Measurements from ENCODE around the gene CAMTA1. TPM values are rescaled to one million over a fixed set of nuclear protein-coding genes. Genes with fewer than 3 reads are reported as not detected.

CAMTA1 gene
- total RNA-seq, 1 donor, result 56.1 TPM

DNA sequence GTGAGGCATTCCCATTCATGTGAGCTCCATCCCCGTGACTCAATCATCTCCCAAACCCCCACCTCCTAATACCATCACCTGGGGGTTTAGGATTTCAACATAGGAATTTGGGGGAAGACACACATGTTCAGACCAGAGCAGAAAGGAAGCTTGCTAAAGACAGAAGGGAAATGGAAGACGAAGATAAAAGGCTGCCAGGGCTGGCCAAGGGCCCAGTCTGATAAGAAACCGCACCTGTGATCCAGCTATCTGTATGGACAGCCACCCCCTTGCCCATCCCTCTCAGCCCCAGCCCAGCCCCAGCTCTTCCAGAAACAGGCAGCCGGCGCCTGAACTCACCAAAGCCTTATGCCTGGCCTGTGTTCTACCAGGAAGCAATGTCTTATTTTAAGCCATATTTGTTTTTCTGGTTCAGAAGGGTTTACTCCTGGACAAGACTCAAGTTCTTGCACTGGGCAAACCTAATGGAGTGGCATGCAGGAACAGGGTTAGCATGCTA lies 787.4 kb downstream of the CAMTA1 start:
- no peak for DNase-seq (ENCODE audit: low read depth)
- no peak overlapping the region for H3K4me3 ChIP-seq (ENCODE audit: low read depth, low read length)
- TF ChIP-seq, protein P1, sequence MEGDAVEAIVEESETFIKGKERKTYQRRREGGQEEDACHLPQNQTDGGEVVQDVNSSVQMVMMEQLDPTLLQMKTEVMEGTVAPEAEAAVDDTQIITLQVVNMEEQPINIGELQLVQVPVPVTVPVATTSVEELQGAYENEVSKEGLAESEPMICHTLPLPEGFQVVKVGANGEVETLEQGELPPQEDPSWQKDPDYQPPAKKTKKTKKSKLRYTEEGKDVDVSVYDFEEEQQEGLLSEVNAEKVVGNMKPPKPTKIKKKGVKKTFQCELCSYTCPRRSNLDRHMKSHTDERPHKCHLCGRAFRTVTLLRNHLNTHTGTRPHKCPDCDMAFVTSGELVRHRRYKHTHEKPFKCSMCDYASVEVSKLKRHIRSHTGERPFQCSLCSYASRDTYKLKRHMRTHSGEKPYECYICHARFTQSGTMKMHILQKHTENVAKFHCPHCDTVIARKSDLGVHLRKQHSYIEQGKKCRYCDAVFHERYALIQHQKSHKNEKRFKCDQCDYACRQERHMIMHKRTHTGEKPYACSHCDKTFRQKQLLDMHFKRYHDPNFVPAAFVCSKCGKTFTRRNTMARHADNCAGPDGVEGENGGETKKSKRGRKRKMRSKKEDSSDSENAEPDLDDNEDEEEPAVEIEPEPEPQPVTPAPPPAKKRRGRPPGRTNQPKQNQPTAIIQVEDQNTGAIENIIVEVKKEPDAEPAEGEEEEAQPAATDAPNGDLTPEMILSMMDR (IDR thresholded peaks at IDR 0.05; ENCODE audit: insufficient read depth, low read depth, low read length), result no peak

DNA sequence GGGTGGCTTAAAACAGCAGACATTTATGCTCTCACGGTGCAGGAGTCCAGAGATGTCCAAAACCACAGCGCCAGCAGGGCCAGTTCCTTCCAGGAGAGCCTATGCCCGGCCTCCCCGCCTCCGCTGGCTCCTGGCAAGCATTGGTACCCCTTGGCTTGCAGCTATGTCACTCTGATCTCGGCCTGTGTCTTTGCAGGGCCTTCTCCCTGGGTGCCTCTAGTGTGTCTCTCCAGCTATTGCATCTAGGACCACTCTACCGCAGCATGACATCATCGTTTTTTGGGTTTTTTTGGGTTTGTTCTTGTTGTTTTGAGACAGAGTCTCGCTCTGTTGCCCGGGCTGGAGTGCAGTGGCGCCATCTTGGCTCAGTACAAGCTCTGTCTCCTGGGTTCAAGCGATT lies 788.2 kb downstream of the CAMTA1 start:
- H3K4me3 ChIP-seq (ENCODE audit: low read depth, low read length), result no peak overlapping the region
- TF ChIP-seq, protein P1 (IDR thresholded peaks at IDR 0.05; ENCODE audit: insufficient read depth, low read depth, low read length), result no peak
- no peak for DNase-seq (ENCODE audit: low read depth)

DNA sequence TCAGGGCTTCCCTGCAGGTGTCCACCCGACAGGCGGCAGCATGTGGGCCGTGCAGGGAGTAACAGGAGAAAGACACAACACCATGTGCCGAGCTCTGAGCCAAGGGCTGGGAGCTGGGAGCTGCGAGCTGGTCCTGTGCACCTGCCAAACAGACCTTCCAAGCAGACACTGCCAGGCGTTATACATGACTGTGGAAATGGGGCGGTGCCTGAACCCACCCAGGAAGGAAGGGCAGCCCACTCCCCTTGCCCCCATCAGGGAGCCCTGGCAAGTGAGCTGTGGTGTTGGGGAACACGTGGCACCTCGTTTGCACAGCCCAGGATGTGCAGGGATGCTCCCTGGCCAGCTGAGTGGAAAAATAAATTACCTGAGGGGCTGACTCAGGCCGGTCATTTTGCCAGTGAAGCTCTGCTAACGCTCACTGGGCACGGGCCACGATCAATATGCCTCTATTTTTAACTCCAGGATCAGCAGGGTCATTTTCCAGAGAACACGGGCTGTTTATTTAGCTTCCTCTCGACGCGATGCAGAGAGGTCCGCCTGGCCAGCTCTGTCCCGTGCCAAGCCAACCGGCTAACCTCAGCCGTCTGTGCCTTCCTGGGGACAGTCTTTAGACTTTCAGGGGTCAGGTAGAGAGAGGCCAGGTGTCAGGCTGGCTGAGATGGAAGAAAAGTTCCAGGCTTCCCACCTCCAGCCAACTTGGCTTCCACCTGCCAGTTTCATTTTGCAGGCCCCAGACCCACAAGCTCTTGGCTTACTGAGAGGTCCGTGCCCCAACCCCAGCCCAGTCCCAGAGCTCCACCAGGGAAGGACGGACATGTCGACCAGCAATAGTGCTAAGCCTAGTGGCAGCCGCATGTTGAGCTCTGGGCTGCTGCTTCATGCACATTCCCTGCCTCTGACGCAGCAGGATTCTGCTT lies 789.1 kb downstream of the CAMTA1 start:
- DNase-seq (ENCODE audit: low read depth), result no peak
- TF ChIP-seq, protein P1 (IDR thresholded peaks at IDR 0.05; ENCODE audit: insufficient read depth, low read depth, low read length), result no peak
- no peak overlapping the region for H3K4me3 ChIP-seq (ENCODE audit: low read depth, low read length)

DNA sequence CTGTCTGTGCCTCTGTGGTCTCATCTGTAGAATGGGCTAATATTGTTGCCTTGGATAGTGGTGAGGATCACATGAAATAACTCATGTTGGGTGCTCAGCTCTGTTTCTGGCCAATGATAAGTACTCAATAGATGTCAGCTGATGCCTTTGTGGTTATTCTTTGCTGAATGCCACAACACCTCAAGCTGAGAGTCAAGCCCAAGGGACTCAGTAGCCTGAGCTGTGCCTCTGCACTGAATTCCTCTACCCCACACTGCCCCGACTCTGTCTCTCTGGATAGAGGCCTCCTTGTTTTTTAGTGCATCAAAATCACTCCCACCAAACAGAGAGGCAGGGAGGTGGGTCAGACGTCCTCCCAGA lies 789.8 kb downstream of the CAMTA1 start:
- H3K4me3 ChIP-seq (ENCODE audit: low read depth, low read length), result no peak overlapping the region
- TF ChIP-seq, protein P1 (IDR thresholded peaks at IDR 0.05; ENCODE audit: insufficient read depth, low read depth, low read length), result no peak
- no peak for DNase-seq (ENCODE audit: low read depth)

DNA sequence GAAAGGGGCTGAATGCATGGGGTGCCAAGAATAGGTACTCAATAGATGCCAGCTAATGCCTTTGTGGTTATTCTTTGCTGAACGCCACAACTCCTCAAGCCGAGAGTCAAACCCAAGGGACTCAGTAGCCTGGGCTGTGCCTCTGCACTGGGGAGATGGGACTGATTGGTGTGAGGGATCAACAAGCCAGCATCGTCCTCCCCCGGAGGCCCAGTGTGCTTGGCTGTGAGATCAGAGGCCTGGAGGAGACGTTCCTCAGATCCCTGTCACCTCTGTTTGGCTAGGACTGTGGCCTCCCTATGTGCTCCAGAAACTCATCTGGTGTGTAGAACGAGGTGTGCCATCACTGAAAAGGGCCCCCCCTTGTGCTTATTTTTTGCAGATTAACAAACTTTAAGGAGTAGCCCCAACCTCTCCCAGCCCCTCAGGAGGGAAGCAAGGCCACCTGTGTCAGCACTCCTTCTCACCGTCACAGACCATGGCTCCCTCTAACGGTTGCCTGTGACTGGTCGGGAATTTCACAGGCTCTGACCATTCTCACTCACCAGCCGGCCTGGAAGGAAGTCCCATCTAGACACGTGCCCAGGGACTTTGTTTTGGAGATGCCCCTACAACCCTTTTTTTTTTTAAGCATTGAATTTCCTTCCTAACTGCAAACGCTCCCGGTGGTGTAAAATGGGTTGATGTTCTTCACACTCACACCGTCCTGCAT lies 791.8 kb downstream of the CAMTA1 start:
- peak; percentile 17 for DNase-seq (ENCODE audit: low read depth)
- TF ChIP-seq, protein P1 (IDR thresholded peaks at IDR 0.05; ENCODE audit: insufficient read depth, low read depth, low read length), result peak; percentile 43
- H3K4me3 ChIP-seq (ENCODE audit: low read depth, low read length), result no peak overlapping the region

DNA sequence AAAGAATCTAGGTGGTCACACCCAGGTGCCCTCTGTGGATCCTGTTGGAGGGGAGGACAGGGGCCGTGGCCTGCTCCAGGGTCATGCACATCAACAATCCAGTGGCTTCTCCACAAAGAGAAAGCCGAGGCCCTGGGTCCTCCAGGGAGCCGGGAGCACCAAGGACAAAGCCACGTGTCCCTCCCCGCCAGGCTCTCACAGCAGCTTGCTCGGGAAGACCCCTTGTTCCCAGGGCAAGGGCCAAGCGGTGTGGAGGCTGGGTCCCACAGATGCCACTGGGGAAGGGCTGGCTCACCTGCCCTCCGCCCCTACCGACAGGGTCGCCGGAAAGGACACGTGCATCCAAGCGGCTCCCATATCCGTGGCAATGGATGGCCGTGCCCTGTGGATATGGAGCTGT lies 793.0 kb downstream of the CAMTA1 start:
- no peak for DNase-seq (ENCODE audit: low read depth)
- TF ChIP-seq, protein P1 (IDR thresholded peaks at IDR 0.05; ENCODE audit: insufficient read depth, low read depth, low read length), result no peak
- H3K4me3 ChIP-seq (ENCODE audit: low read depth, low read length), result no peak overlapping the region

Data from fibroblast of villous mesenchyme (primary cell).